DMS79 (cell line): ENCODE data around the gene NUAK2.

Source experiments
- DNase-seq: peaks from one replicate; lab custom pipeline; 2025; lab: John Stamatoyannopoulos, UW

NUAK2 gene

DNA sequence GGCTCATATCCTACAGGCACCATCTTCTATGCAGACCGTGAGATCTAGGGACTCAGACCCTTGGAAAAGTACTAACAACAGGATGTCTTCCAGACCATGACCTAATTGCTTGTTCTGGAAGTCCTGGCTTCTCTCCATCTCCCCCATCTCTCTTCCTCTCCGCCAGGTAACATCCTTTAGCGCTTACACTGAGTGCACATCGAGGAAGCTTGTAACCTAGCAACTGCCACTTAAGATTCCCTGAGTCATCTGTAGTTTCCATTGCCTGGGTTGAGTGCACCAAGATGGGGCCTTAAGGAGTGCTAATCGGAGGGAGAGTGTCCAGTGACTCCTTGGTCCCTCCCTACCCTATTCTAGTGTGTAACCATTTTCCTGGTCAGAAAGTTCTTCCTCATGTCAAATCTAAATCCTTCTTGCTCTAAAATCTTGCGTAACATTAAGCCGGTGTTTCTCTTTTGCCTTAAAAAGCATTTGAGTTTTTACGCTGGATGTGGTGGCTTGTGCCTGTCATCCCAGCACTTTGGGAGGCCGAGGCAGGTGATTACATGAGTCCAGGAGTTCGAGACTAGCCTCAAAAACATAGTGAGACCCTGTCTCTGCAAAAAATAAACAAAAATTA is 25.5 kb upstream of the NUAK2 start:
- DNase-seq = peak; percentile 98

DNA sequence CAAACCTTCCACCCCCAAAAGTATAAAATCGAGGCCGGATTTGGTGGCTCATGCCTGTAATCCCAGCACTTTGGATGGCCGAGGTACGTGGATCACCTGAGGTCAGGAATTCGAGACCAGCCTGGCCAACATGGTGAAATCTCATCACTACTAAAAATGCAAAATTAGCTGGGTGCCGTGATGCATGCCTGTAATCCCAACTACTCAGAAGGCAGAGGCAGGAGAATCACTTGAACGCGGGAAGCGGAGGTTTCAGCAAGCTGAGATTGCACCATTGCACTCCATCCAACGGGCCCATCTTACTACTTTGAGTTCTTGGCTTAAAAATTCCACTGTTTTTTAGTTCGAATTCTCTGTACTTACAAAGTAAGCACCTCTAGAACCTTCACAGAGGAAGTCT is 24.2 kb upstream of the NUAK2 start:
- no peak for DNase-seq

DNA sequence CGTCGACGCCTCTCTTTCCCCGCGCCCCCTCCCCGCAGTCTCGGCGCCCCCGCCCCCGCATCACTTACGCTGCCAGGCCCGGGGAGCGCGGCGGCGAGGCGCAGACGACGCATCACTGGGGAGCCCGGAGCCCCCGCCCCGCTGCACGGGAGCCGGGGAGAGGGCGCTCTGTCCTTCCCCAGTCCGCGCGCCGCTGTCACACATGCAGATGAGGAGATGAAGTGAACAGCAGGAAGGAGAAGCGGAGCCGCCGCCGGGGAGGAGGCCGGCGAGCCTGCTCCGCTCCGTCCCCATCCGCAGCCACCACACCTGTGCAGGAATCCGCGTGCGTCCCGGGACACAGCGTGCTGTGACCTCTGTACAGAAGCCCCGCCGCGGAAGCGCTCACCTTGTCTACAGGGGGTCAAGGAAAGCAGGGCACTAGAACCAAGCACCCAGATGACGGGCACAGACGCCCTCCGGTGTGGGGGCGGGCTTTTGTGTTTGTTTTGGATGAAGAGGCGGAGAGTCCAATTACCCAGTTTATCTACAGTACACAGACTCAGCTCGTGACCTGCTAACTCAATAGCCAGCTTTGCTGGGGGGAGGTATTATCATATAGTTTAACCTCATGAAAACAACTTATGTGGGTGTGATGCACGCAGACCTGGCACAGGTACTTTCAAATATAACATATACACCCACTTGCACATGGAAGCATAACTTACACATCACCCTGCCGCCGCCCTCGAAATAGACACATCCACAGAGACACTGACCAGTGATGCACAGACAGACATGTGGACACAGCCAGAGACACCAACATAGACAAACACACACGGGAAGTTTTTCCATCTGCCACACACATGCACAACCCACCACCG is 22.8 kb upstream of the NUAK2 start:
- DNase-seq = no peak

DNA sequence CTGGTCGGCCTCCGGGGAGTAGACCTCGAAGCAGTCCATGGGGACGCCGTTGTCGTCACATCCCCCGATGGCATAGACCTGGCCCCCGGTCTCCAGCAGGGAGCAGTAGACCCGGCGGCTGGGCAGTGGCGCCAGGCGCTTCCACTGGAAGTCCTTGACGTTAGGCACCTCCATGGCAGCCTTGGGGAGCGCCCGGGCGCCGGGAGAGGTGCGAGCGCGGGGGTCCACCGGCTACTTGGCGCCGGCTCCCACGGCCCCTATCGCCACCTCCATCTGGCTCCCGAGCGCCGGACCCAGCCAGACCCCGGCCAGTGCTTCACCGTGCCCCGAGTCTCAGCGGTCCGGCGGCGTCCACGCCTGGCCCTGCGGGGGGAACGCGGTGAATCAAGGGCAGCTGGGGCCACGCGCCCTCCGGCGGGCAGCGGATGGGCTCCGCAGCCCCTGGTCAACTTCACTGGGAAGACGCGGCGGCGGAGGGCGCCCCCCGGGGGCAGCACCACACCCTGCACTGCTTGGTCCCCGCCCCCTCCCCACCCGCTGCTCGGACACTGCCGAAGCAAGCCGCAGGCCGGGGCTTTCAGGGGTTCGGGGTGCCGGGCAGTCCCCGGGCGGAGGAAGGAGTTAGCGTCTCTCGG is 22.0 kb upstream of the NUAK2 start:
- DNase-seq = no peak

DNA sequence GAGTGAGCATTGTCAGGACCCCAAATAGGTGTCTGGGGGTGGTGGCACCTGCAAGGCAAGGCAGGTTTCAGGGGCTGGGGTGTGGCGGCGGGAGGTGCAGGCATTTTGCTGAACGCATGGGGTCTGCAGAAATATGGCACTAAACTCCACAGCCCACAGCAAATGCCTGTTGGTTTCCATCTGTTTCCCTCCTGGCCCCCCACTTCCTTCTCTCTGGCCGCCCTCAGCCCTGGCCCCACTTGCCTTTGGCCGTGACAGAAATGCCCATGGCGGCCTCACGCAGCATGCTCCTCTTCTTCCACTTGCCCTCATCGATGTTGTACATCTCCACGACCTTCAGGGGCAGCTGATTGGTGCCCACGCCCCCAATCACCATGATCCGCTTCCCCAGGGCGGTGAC is 21.4 kb upstream of the NUAK2 start:
- DNase-seq = no peak

DNA sequence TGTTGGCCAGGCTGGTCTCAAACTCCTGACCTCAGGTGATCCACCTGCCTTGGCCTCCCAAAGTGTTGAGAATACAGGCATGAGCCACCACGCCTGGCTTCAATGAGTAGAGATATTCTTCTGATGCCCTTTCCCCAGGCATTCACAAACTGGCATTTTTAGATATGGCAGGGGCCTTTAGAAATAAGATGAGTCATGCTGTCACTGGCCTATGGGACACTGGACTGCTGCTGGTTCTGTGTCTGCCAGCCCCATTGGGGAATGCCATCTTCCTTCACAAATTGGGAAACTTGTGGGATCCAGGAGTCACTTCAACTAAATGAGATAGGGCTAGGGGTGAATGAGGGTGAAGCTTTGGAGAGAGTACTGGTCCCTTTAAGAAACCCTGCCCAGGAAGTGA is 19.1 kb upstream of the NUAK2 start:
- DNase-seq = no peak

DNA sequence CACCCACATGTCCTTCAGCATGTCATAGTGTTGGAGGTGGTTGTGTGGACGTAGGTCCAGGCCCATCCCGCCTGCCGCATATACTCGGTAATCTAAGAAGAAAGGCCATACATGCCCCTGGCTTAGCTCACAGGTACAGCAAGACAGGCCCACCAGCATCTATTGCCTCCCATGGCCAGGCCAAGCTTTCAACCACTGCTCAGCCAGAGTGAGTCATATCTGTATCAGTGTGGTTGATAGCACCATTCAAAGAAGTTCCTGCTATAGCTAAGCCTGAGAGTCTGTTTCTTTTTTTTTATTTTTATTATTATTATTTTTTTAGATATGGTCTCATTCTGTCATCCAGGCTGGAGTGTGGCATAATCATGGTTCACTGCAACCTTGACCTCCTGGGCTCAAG is 18.2 kb upstream of the NUAK2 start:
- no peak for DNase-seq

DNA sequence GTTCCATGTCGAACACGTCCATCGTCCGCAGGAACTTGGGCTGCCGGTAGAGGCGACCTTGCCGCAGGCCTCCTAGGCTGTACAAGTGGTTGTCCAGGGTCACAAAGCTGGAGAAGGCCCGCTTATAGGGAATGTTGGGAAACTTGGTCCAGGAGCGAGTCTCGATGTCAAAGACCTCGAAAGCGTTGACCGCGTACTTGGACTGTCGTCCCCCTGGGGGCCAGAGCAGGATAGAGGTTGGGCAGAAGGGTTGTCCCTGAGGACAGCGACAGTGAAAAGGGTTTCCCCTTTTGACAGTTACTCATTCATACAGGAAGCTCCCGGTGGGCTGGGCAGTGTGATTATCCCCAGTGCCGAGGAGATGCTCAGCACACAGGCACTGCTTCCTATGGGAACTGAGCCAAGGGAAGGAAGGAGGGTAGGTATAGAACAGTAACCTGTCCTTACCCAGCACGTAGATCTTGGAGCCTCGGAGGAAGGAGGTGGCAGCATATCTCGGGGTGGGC is 17.7 kb upstream of the NUAK2 start:
- DNase-seq = no peak

DNA sequence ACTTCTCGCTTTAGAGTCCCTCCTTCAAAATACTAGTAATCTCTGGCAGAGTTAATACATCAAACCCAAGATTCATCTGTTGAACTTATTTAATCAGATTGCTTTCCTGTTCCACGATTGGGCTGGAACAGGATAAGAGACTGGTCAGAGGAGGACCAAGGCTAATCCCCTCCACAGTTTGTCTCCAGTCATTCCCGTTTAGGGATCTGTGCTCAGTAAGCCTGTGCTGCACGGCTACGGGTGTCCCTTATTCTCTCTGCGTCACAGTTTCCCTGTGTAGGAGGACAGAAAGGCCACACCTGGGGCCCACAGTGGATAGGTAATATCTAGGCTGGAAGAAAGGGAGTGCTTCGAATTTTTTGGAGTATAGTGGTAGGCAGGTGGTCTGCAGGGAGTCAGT is 16.5 kb upstream of the NUAK2 start:
- no peak for DNase-seq

DNA sequence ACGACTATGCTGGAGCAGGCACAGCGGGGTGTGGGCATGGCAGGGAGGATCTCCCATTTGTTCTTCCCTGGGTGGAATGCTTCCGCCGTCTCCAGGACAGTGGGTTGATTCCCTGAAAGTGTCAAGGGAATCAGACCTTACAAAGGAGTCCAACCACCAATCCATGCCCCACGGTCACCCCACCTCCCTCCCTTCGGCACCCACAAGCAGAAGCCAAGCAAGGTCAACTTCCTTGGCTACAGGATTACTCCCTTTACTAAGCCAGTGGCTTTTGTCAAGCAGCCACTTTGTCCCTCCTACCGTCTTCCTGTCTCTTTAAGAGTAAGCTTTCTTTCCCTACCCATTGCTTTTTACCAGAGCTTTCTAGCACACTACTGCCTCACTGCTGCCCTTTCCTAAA is 15.9 kb upstream of the NUAK2 start:
- no peak for DNase-seq

DNA sequence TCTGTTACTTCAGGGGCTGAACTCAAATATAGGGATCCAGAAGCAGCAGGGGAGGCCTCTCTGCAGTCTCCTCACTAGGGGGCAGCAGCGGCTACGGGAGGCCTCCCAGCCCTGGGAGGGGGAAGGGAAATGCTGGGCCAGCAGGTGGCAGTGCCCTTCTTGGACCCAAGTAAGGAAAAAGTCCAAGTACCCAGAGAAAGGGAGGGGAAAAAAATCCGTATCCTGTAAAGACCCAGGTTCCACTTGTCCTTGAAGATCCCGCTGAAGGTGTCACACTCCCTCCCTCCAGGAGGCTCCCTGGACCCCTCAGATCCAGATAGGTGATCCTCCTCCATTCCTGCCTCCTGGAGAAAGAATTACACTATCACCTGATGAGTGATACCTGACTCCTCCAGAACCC is 14.1 kb upstream of the NUAK2 start:
- DNase-seq = peak; percentile 68

DNA sequence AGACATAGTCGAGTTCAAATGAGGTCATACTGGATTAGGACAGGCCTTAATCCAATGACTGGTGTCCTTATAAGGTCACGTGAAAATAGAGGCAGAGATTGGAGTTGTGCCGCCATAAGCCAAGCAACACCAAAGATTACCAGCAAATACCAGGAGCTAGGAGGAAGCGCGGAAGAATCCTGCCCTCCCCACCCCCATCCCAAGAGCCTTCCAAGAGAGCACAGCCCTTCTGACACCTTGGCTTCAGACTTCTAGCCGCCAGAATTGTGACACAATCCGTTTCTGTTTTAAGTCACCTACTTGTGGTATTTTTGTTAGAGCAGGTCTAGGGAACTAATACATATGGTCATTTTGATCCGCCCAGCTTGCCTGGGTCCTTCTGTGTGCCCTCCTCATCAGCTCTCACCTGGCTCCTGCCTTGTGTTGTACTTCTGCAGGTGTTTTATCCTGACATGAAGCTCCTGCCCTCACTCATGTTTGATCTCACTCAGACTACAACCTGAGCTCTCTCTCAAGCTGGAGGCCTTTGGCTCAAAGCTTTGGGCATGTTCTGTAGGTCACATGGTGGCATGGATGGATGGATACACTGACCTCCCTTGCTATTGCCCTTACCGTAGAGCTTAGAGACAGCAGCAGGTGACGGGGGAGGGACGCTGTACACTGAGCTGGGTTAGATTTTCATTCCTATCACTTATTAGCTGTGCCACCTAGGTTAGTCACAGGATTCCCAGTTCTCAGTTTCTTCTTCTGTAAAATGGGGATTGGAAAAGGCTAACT is 10.7 kb upstream of the NUAK2 start:
- no peak for DNase-seq

DNA sequence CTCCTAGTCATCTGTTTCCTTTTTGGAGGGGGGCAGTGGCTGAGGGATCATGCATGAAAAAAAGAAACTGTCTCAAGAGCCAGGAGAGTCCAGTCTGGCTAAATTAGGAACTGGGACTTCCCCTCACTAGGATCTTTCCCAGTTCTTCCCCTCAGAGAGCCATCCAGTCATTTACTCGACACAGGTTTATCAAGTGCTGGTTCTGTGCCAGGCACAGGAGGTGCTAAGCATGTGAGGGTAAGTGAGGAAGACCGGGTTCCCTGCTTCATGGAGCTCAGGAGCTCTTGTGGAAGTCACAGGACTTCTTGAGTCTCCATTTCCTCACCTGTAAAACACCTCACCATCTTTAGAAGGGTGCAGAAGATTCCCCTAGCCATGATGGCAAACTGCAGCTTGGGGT is 8.6 kb upstream of the NUAK2 start:
- DNase-seq = no peak

DNA sequence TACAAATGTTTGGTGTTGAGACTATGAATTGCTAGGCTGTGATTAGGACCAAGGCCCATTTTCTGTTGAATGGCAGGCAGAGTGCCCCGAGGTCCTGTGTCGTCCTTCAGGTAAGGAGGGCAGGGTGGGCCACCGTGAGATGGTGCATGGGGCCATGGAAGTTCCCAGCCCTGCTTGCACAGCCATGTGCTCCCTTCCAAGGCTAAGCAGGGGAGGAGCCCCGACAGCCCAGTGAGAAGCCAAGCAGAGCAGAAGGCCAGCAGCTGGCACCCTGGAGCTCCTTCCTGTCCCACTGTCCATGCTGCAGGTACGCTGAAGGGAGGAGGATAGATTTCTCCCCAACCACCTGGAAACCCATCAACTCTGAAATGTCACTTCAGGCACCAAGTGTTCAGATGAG is 8.2 kb upstream of the NUAK2 start:
- no peak for DNase-seq

DNA sequence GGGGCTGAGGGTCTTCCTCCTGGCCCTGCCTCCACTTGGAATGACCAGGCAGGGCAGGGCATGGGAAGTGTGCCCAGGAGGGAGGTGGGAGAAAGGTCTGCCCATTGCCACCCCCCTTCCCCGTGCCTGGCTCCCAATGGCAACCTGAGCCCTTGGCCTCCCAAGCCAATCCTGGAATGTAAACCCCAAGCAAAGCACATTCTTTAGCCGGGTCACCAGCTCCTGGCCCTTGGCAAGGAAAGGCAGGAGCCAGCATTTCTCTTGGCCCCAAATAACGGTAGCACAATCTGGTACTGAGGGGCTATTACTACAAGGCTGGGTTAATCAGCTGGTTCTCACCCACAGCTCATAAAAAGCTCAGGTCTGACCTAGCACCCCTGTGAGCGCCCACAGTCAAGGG is 6.9 kb upstream of the NUAK2 start:
- no peak for DNase-seq

DNA sequence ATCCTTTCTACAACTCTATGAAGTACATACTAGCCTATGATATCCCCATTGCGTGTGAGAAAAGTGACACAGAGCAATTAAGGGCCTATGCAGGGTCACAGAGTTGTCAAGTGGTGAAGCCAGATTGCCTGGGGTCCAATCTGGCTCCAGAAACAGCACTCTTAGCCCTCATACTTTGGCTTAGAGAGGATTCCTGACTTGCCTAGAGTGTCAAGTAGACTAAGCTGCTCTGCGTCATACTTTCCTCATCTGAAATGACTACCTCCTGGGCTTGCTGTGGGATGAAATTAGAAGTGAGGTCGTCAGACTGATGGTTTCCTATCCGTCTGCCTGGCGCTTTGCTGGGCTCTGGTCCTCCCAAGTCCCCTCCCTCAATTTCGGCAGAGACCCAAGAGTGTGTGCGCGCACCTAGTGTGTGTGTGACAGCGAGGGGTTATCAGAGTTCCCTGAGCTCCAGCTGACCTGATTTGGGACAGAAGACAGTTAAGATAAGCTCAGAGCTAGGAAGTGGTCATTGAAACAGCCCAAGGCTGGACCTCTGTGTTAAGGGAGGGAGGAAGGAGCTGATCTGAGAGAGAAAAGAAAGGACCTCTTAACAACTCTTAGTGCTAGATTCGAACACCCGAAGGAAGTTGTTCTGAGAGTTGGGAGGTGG is 5.4 kb upstream of the NUAK2 start:
- DNase-seq = no peak

DNA sequence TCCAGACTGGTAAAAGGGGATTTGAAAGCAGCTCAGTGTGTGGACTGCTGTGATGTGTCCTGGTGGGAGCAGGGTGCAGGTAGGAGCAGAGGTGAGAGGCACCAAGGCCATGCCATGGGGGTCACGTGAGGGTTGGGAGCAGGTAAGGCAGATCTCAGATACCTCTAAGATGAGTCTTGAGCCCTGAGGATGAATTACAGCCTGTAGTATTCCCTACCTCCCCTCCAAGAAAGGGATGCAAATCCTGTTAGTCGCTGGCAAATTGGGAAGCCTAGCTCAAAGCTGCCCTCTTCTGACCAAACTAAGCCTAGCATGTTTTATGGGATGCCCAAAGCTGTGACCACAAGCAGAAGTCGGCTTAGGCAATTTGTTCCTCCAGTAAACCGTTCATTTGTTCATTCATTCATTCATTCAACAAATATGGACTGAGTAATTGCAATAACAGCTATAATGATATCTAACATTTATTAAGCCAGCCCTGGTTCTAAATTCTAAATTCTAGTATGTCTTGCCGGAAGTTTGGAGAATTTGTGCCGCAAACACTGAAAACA is 3.9 kb upstream of the NUAK2 start:
- DNase-seq = peak; percentile 48

DNA sequence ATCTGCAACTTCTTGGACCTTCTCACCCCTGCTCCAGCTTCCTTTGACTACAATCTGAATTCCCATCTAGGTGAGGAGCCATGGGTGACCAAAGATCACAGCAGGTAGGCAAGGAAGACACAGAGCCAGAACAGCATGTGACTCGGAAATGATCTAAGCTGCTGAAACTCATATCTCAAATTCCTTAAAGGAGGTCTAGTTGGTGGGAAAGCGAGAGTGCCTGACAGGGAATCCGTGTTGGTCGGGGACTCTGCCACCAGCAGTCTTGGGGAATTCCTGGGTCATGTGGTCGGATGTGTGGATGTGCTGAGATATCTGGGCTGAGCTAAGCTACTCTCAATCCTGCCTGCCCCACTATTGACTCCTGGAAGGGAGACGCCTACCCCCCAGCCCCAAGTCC is 3.2 kb upstream of the NUAK2 start:
- DNase-seq = no peak

DNA sequence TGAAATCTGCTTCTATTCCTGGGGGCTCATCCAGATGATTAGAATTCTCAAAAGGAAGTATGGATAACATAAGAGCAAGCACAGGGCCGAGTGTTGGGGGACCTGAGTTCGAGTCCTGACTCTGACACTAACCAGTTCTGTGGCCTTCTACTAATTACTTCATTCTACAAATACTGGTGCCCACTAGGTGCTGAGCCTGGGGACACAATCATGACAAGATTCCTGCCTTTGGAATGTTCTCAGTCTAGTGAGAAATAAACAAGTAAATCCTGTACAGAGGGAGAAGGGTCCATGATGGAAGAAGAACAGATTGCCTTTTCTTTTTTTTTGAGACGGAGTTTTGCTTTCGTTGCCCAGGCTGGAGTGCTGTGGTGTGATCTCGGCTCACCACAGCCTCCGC is 2.2 kb upstream of the NUAK2 start:
- no peak for DNase-seq

DNA sequence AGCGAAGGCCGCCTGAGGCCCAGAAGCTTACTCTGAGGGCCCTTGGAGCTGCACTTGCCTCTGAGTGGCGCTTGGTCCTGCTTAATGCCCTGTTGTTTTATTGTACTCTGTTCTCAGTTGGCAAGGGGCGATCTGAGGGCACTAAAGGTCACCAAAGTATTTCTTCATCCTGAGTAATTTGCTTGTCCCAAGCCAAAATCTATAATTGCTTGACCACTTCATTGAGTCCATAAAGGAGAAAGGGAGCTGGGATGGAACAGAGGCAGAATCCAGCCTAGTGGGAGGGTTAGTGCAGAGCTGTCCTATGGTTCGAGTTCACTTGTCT is 376 bp upstream of the NUAK2 start:
- no peak for DNase-seq

DNA sequence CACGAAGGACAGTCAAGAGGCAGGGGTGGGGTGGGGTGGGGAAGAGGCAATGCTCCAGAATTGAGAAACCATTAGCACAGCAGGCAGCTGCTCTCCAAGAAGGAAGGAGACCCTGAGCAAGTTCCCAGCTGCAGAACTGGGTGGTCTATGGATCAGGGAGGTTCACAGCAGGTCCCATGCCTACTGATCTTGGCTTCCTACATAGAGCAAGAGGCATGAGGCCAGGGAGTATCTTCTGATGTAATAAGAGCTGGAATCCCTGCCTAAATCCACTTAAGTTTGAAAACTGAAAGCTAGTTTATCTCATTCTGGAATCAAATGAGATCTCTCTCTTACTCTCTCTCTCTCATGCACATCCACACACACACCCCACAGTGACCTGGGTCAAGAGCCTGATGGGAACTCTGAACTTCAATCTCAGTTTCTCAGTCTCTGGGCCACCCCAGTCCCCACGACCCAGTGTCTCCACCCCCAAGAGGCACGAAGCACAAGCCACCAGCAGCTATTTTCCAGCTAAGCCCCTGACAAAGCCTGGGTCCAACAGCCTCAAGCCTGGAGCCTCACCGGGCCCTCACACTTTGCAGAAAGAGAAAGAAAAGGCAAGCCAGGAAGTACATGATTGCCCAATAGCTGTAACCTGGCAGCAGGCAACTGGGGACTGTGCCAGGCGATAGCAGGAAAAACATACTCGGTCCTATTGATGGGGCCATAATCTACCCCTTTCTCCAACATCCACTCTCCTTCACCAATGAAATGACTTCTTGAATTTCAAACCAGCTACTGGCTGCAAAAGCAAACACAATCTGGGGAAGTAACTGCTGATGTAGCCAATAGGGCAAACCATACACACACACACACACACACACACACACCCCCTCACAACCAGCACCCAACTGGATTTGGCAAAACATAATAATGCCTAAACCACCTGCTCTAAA is 2.2 kb downstream of the NUAK2 start:
- peak; percentile 86 for DNase-seq
